SU-DHL-6 (cell line): ENCODE results near the gene PLSCR5.

Source experiments
- H2AFZ ChIP-seq: fragments of 200-600 bp; sonication (generic); 2 replicates; pipeline ENCODE4 v1.6.1; 2014; ENCODE audit warnings: low read depth, mild to moderate bottlenecking, moderate library complexity, mixed read lengths, antibody characterized with exemption, low read length; ENCODE audit not compliant: severe bottlenecking
- H3F3A ChIP-seq: fragments of 200-600 bp; shearing (Covaris generic); 2 replicates; pipeline ENCODE4 v1.6.0; 2016; ENCODE audit warnings: antibody characterized with exemption, mild to moderate bottlenecking; ENCODE audit not compliant: insufficient read depth
- H3K27ac ChIP-seq: fragments of 200-600 bp; sonication (generic); 2 replicates; pipeline ENCODE4 v1.5.1; 2016; ENCODE audit warnings: low read depth, mild to moderate bottlenecking, low read length, moderate library complexity, mixed read lengths
- H3K27me3 ChIP-seq: fragments of 200-600 bp; sonication (generic), shearing (Covaris generic); 2 replicates; pipeline ENCODE4 v1.6.0; 2014; ENCODE audit warnings: mild to moderate bottlenecking, low read length
- H3K36me3 ChIP-seq: fragments of 200-600 bp; sonication (generic); 2 replicates; pipeline ENCODE4 v1.6.1; 2014; ENCODE audit warnings: mild to moderate bottlenecking, low read length, mixed read lengths
- H3K4me2 ChIP-seq: fragments of 300-600, 200-600 bp; shearing (Covaris generic), sonication (generic); 2 replicates; pipeline ENCODE4 v1.6.0; 2014; ENCODE audit warnings: low read length, low read depth, mild to moderate bottlenecking; ENCODE audit not compliant: poor library complexity, severe bottlenecking
- H3K4me3 ChIP-seq: fragments of 200-600 bp; sonication (generic); 2 replicates; pipeline ENCODE4 v1.5.1; 2014; ENCODE audit warnings: antibody characterized with exemption, low read length, mild to moderate bottlenecking, mixed read lengths; ENCODE audit not compliant: insufficient read depth, poor library complexity, severe bottlenecking
- H3K79me2 ChIP-seq: fragments of 200-600 bp; sonication (generic); 2 replicates; pipeline ENCODE4 v1.6.1; 2014; ENCODE audit warnings: mild to moderate bottlenecking, low read length, moderate library complexity; ENCODE audit not compliant: insufficient read depth
- H3K9ac ChIP-seq: fragments of 200-600 bp; sonication (generic); 2 replicates; pipeline ENCODE4 v1.7.0; 2014; ENCODE audit warnings: mild to moderate bottlenecking, low read length
- H3K9me2 ChIP-seq: fragments of 200-600 bp; sonication (generic); replicated peaks from 2 replicates; pipeline ENCODE4 v1.6.1; 2014; ENCODE audit warnings: low read length; ENCODE audit not compliant: insufficient read depth
- H3K9me3 ChIP-seq: fragments of 200-600 bp; sonication (generic); 2 replicates; pipeline ENCODE4 v1.6.1; 2014; ENCODE audit warnings: low read length, mixed read lengths; ENCODE audit not compliant: insufficient read depth
- H4K20me1 ChIP-seq: fragments of 200-600 bp; sonication (generic); 2 replicates; pipeline ENCODE4 v1.6.1; 2014; ENCODE audit warnings: low read depth, mild to moderate bottlenecking, antibody characterized with exemption, low read length, moderate library complexity, mixed read lengths
- EZH2phosphoT487 ChIP-seq: fragments of 200-600 bp; sonication (generic), shearing (Covaris generic); conservative IDR thresholded peaks from 2 replicates; pipeline ENCODE4 v1.6.1; 2018; ENCODE audit warnings: mild to moderate bottlenecking, antibody characterized with exemption, low read length, moderate library complexity, mixed read lengths
- TF ChIP-seq, protein P1 (sequence below): fragments of 200-600 bp; sonication (generic); IDR thresholded peaks from one replicate; pipeline ENCODE4 v1.5.1; 2017; ENCODE audit warnings: antibody characterized with exemption, mild to moderate bottlenecking, low read length, moderate library complexity; ENCODE audit not compliant: insufficient read depth, poor library complexity, severe bottlenecking

PLSCR5 gene

GRCh38 chr3:146621723-146622122 lies 16.6 kb upstream of the PLSCR5 start:
- Histone ChIP-seq H3K4me3 (no peak overlapping the region), H3K27me3 (no peaks in the 10 kb centered on the region), H2AFZ (no peak overlapping the region), H3F3A (no peaks in the 10 kb centered on the region), H3K9me2 (no peaks in the 10 kb centered on the region), H3K79me2 (no peaks in the 10 kb centered on the region), H3K36me3 (no peaks in the 10 kb centered on the region), H3K9ac (no peak overlapping the region), H3K9me3 (no peaks in the 10 kb centered on the region), H3K27ac (no peak overlapping the region), H4K20me1 (no peaks in the 10 kb centered on the region), H3K4me2 (no peak overlapping the region)
- TF ChIP-seq, protein P1, sequence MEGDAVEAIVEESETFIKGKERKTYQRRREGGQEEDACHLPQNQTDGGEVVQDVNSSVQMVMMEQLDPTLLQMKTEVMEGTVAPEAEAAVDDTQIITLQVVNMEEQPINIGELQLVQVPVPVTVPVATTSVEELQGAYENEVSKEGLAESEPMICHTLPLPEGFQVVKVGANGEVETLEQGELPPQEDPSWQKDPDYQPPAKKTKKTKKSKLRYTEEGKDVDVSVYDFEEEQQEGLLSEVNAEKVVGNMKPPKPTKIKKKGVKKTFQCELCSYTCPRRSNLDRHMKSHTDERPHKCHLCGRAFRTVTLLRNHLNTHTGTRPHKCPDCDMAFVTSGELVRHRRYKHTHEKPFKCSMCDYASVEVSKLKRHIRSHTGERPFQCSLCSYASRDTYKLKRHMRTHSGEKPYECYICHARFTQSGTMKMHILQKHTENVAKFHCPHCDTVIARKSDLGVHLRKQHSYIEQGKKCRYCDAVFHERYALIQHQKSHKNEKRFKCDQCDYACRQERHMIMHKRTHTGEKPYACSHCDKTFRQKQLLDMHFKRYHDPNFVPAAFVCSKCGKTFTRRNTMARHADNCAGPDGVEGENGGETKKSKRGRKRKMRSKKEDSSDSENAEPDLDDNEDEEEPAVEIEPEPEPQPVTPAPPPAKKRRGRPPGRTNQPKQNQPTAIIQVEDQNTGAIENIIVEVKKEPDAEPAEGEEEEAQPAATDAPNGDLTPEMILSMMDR: no peak
- TF ChIP-seq EZH2phosphoT487: no peak

GRCh38 chr3:146612015-146612414 lies 6.9 kb upstream of the PLSCR5 start:
- Histone ChIP-seq H3K4me3 (no peak overlapping the region), H3K36me3 (no peaks in the 10 kb centered on the region), H3K4me2 (no peak overlapping the region), H3F3A (no peaks in the 10 kb centered on the region), H3K79me2 (no peaks in the 10 kb centered on the region), H3K9ac (no peak overlapping the region), H3K9me2 (no peaks in the 10 kb centered on the region), H4K20me1 (no peaks in the 10 kb centered on the region), H3K9me3 (no peaks in the 10 kb centered on the region), H3K27ac (no peak overlapping the region), H2AFZ (no peak overlapping the region), H3K27me3 (no peaks in the 10 kb centered on the region)
- TF ChIP-seq, protein P1: no peak
- no peak for TF ChIP-seq EZH2phosphoT487

DNA sequence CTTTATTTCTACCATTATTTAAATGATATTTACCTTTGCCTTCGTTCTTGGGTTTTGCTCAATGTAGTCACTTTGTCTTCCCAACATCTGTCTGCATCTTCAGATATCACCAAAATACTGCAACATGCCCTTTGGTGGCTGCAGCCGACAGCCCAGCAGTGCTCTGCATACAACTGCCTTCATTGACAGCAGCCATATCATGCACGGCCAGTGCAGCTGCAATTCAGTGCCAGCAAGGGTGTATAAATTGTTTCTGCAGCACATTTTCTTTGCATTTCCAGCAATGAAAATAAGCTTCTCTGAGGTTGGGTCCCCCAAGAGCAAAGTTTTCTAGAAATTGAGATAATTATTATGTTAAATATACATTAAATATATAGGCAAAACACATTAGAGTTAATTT lies 6.0 kb upstream of the PLSCR5 start:
- no peak overlapping the region for H3K4me2 ChIP-seq
- H3K79me2 ChIP-seq: no peaks in the 10 kb centered on the region
- H3K9me2 ChIP-seq: no peaks in the 10 kb centered on the region
- no peaks in the 10 kb centered on the region for H4K20me1 ChIP-seq
- H3K9me3 ChIP-seq: no peaks in the 10 kb centered on the region
- no peaks in the 10 kb centered on the region for H3K27me3 ChIP-seq
- H3K27ac ChIP-seq: no peak overlapping the region
- no peak overlapping the region for H3K9ac ChIP-seq
- H3K36me3 ChIP-seq: no peaks in the 10 kb centered on the region
- no peak overlapping the region for H3K4me3 ChIP-seq
- TF ChIP-seq EZH2phosphoT487: no peak
- no peak overlapping the region for H2AFZ ChIP-seq
- H3F3A ChIP-seq: no peaks in the 10 kb centered on the region

GRCh38 chr3:146598535-146598934 lies 6.6 kb downstream of the PLSCR5 start:
- Histone ChIP-seq H3K36me3 (no peaks in the 10 kb centered on the region), H3F3A (no peaks in the 10 kb centered on the region), H3K79me2 (no peaks in the 10 kb centered on the region), H3K9ac (no peak overlapping the region), H3K9me3 (no peaks in the 10 kb centered on the region), H3K27ac (no peak overlapping the region), H3K4me3 (no peak overlapping the region), H3K27me3 (no peaks in the 10 kb centered on the region), H4K20me1 (no peaks in the 10 kb centered on the region), H2AFZ (no peak overlapping the region), H3K4me2 (no peak overlapping the region), H3K9me2 (no peaks in the 10 kb centered on the region)
- TF ChIP-seq, protein P1: no peak
- no peak for TF ChIP-seq EZH2phosphoT487
